Central memory CD8-positive, alpha-beta T cell (primary cell): ENCODE measurements around the gene COL8A1.

Source experiments
- ATAC-seq: fragments of 150-1000 bp; cut with Tn5 transposase; replicated peaks from 2 replicates; pipeline ENCODE4 v1.10.0; 2022; ENCODE audit warnings: mild to moderate bottlenecking, moderate FRiP score, moderate number of reproducible peaks; ENCODE audit not compliant: poor library complexity, severe bottlenecking; ENCODE audit errors: extremely low read depth
- DNase-seq, 2 donors: peaks; one replicate each; pipeline ENCODE4 v3.0.0; 2021; ENCODE audit warnings: low spot score in 2 of 2
- H3K27ac Mint-ChIP-seq: one replicate; pipeline ENCODE4 v1.8.0; 2022; ENCODE audit warnings: low read depth, mild to moderate bottlenecking, moderate library complexity, mixed read lengths
- H3K27me3 Mint-ChIP-seq: one replicate; pipeline ENCODE4 v1.8.0; 2022; ENCODE audit warnings: mixed read lengths
- H3K36me3 Mint-ChIP-seq: one replicate; pipeline ENCODE4 v1.8.0; 2022; ENCODE audit warnings: mild to moderate bottlenecking, moderate library complexity, mixed read lengths; ENCODE audit not compliant: insufficient read depth
- H3K4me1 Mint-ChIP-seq: one replicate; pipeline ENCODE4 v1.8.0; 2022; ENCODE audit warnings: mixed read lengths
- H3K4me3 Mint-ChIP-seq: one replicate; pipeline ENCODE4 v1.8.0; 2022; ENCODE audit warnings: mild to moderate bottlenecking, moderate library complexity, mixed read lengths
- H3K9me3 Mint-ChIP-seq: one replicate; pipeline ENCODE4 v1.8.0; 2022; ENCODE audit warnings: mixed read lengths

Gene COL8A1

GRCh38 chr3:99817437-99818240, 179.2 kb downstream of the COL8A1 start, which contains the start of gene CMSS1:
CMSS1 (plus strand) TSS chr3:99817862.
- Mint-ChIP-seq H3K36me3 (peaks cover 9% of the 10 kb centered on the region), H3K4me1 (peaks cover 44% of the 10 kb centered on the region)

GRCh38 chr3:99818818-99819217, 180.4 kb downstream of the COL8A1 start:
- peak overlapping the region; percentile 100 for H3K27ac Mint-ChIP-seq
- ATAC-seq = no peak
- H3K27me3 Mint-ChIP-seq = no peaks in the 10 kb centered on the region
- H3K4me1 Mint-ChIP-seq = peaks cover 44% of the 10 kb centered on the region
- peak overlapping the region; percentile 99 for H3K4me3 Mint-ChIP-seq
- H3K9me3 Mint-ChIP-seq = no peaks in the 10 kb centered on the region
- H3K36me3 Mint-ChIP-seq = peaks cover 9% of the 10 kb centered on the region
- DNase-seq = no peak

More at GRCh38 chr3:99817437-99818240, 179.2 kb downstream of the COL8A1 start, which contains the start of gene CMSS1:
- DNase-seq = peak; percentile 93 to 98
- H3K27me3 Mint-ChIP-seq = no peaks in the 10 kb centered on the region
- peak within 1 kb of the TSS; percentile 99 for H3K4me3 Mint-ChIP-seq
- H3K9me3 Mint-ChIP-seq = no peaks in the 10 kb centered on the region
- H3K27ac Mint-ChIP-seq = peak within 1 kb of the TSS; percentile 100
- ATAC-seq = peak; percentile 93

GRCh38 chr3:99823723-99824711, 185.6 kb downstream of the COL8A1 start:
- no peak overlapping the region for H3K27ac Mint-ChIP-seq

GRCh38 chr3:99825004-99825640, 186.7 kb downstream of the COL8A1 start:
- no peak overlapping the region for H3K27ac Mint-ChIP-seq
- peaks cover 20% of the 10 kb centered on the region for H3K4me1 Mint-ChIP-seq
- H3K27me3 Mint-ChIP-seq = no peaks in the 10 kb centered on the region
- no peak overlapping the region for H3K4me3 Mint-ChIP-seq
- peaks cover 2% of the 10 kb centered on the region for H3K36me3 Mint-ChIP-seq
- DNase-seq = no peak
- ATAC-seq = no peak
- no peaks in the 10 kb centered on the region for H3K9me3 Mint-ChIP-seq

More at GRCh38 chr3:99823723-99824711, 185.6 kb downstream of the COL8A1 start:
- ATAC-seq (no peak), DNase-seq (no peak)
- H3K27me3 Mint-ChIP-seq = no peaks in the 10 kb centered on the region
- no peak overlapping the region for H3K4me3 Mint-ChIP-seq
- H3K36me3 Mint-ChIP-seq = no peaks in the 10 kb centered on the region
- H3K4me1 Mint-ChIP-seq = peaks cover 29% of the 10 kb centered on the region
- H3K9me3 Mint-ChIP-seq = no peaks in the 10 kb centered on the region

GRCh38 chr3:99829844-99830243, 191.4 kb downstream of the COL8A1 start:
- Mint-ChIP-seq H3K36me3 (peaks cover 2% of the 10 kb centered on the region), H3K27ac (peak overlapping the region; percentile 14), H3K4me1 (peaks cover 7% of the 10 kb centered on the region), H3K27me3 (no peaks in the 10 kb centered on the region), H3K9me3 (no peaks in the 10 kb centered on the region), H3K4me3 (no peak overlapping the region)
- no peak for DNase-seq
- no peak for ATAC-seq

GRCh38 chr3:99833617-99834205, 195.3 kb downstream of the COL8A1 start:
- peaks cover 2% of the 10 kb centered on the region for H3K4me1 Mint-ChIP-seq
- H3K27me3 Mint-ChIP-seq = no peaks in the 10 kb centered on the region
- no peak overlapping the region for H3K4me3 Mint-ChIP-seq
- no peaks in the 10 kb centered on the region for H3K9me3 Mint-ChIP-seq
- no peak overlapping the region for H3K27ac Mint-ChIP-seq
- no peak for ATAC-seq
- peaks cover 2% of the 10 kb centered on the region for H3K36me3 Mint-ChIP-seq
- no peak for DNase-seq

GRCh38 chr3:99834211-99834957, 196.0 kb downstream of the COL8A1 start:
- Mint-ChIP-seq H3K36me3 (no peaks in the 10 kb centered on the region), H3K4me1 (no peaks in the 10 kb centered on the region), H3K4me3 (no peak overlapping the region), H3K27ac (no peak overlapping the region), H3K9me3 (no peaks in the 10 kb centered on the region), H3K27me3 (no peaks in the 10 kb centered on the region)
- no peak for DNase-seq
- no peak for ATAC-seq

GRCh38 chr3:99836681-99837080, 198.3 kb downstream of the COL8A1 start:
- H3K4me3 Mint-ChIP-seq = no peak overlapping the region
- no peaks in the 10 kb centered on the region for H3K27me3 Mint-ChIP-seq
- DNase-seq = no peak
- no peak for ATAC-seq
- H3K27ac Mint-ChIP-seq = no peak overlapping the region
- H3K4me1 Mint-ChIP-seq = no peaks in the 10 kb centered on the region
- no peaks in the 10 kb centered on the region for H3K36me3 Mint-ChIP-seq
- no peaks in the 10 kb centered on the region for H3K9me3 Mint-ChIP-seq

GRCh38 chr3:99837715-99838114, 199.3 kb downstream of the COL8A1 start:
- H3K27me3 Mint-ChIP-seq = no peaks in the 10 kb centered on the region
- H3K27ac Mint-ChIP-seq = no peak overlapping the region
- H3K9me3 Mint-ChIP-seq = no peaks in the 10 kb centered on the region
- DNase-seq = no peak
- no peak for ATAC-seq
- H3K36me3 Mint-ChIP-seq = peaks cover 2% of the 10 kb centered on the region
- H3K4me3 Mint-ChIP-seq = no peak overlapping the region
- no peaks in the 10 kb centered on the region for H3K4me1 Mint-ChIP-seq

- ATAC-seq (no peak), DNase-seq (no peak)
- peaks cover 2% of the 10 kb centered on the region for H3K36me3 Mint-ChIP-seq
- H3K4me1 Mint-ChIP-seq = no peaks in the 10 kb centered on the region
- no peak overlapping the region for H3K4me3 Mint-ChIP-seq
- no peak overlapping the region for H3K27ac Mint-ChIP-seq
- H3K9me3 Mint-ChIP-seq = no peaks in the 10 kb centered on the region
- H3K27me3 Mint-ChIP-seq = no peaks in the 10 kb centered on the region
Measured at GRCh38 chr3:99838755-99839154, 200.4 kb downstream of the COL8A1 start.

- Mint-ChIP-seq H3K4me3 (no peak overlapping the region), H3K36me3 (peaks cover 2% of the 10 kb centered on the region), H3K9me3 (no peaks in the 10 kb centered on the region), H3K27me3 (no peaks in the 10 kb centered on the region), H3K27ac (no peak overlapping the region), H3K4me1 (no peaks in the 10 kb centered on the region)
- DNase-seq = no peak
- ATAC-seq = no peak
Measured at GRCh38 chr3:99839613-99840012, 201.2 kb downstream of the COL8A1 start.
